HG03108 (cell line): ENCODE results near the gene LAD1.

Experiments used
- ATAC-seq: cut with Tn5 transposase; IDR thresholded peaks from one replicate; pipeline ENCODE4 v1.9.1; 2021; ENCODE audit warnings: moderate library complexity; ENCODE audit not compliant: unreplicated experiment

LAD1 gene

DNA sequence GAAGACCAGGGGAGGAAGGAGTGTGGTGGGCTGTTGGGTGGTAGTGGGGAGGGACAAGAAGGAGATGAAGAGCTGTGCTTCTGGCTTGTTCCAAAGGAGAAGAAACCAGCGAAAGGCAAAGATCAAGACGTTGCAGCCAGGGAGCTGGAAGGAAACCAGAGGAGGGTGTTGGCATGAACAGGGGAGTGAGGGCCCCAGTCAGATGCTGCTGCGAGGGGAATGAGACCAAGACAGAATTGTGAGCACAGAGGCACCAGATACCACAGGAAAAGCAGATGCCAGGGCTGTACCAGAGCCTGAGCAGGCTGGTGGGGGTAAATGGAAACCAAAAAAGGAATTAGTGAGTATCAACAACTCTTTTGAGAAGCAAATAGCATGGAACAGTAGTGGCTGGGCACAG lies 6.0 kb downstream of the LAD1 start:
- no peak for ATAC-seq

DNA sequence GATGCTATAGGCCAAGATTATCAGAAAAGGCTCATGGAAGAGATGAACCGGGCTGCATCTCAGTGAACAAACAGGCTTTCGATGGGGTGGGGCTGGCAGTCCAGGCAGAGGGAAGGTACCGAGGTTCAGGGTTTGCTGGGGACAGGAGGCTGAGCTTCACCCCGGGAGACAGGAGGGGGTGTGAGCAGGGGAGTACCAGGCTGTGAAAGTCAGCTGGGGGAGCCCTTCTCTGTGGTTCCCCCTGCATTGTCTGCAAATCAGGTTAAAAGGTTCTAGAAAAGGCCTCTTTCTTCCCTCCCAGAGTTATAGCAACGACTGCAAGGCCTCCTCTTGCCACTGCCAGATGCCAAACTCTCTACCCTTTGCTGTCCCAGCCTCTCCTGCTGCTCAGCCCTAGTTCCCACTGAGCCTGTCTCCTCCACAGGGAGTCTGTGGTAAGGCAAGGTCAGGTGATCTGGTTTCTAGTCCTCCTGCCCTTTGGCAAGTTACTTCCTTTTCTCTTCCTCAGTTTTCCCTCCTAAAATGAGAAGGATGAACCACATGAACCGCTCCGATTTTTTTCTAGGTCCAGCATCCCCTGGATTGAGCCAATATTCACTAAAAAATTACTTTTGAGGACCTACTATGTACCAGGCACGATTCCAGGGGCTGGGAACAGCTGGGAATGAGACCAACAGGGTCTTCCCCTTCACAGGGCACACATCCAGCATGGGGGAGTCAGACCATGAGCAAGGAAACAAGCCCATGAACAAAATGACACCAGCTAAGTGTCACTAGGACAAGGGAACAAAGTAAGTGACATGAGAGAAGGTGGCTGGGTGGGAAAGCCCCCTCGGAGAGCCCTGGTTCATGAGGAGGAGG lies 7.2 kb downstream of the LAD1 start:
- no peak for ATAC-seq

GRCh38 chr1:201391225-201391624 lies 7.9 kb downstream of the LAD1 start:
- no peak for ATAC-seq

DNA sequence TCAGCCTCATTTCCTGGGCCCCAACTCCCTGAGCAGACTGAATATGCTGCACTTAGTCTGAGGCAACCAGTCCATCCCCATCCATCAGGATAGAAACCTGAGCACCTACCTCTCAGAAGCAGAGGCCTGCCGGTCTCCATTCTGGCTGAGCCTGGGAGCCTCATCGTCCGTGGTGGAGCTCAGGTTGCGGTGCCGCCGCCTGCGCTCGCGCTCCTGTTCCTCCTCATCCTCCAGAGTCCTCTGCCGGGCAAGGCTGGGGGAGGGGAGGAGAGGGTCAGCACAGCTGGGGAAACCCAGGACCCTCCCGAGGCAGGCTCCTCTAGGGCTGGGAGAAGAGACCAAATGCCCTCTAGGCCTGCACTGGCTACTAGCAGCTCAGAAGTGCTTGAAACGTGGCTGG lies 10.1 kb downstream of the LAD1 start:
- no peak for ATAC-seq

GRCh38 chr1:201386208-201386607 lies 12.9 kb downstream of the LAD1 start:
- no peak for ATAC-seq

DNA sequence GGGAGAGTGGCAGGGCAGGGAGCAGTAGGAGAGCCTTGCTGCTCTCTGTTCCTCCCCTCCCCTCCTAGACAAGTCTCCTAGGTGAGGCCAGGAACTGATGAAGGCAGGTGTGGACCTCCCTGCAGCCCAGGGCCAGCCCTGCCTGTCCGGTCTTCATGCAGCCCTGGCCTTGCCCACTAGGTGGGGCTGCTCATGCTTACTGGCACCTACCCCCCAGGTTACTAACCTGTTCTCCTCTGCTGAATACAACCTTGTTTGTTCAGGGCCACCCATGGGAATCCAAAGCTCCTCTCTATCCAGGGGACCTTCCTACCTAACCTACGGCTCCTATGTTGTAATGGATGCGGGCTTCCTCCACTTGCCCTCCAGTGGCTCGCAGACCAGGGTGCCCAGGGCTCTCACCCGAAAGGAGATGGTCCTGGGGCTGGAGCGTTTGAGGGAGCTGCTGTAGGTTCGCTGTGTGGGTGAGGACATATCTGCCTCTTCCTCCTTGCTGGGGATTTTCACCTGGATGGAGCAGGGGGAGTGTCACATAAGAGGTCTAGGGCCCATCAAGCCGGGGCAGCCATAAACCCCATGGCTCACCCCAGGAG lies 13.7 kb downstream of the LAD1 start:
- peak; percentile 54 for ATAC-seq

DNA sequence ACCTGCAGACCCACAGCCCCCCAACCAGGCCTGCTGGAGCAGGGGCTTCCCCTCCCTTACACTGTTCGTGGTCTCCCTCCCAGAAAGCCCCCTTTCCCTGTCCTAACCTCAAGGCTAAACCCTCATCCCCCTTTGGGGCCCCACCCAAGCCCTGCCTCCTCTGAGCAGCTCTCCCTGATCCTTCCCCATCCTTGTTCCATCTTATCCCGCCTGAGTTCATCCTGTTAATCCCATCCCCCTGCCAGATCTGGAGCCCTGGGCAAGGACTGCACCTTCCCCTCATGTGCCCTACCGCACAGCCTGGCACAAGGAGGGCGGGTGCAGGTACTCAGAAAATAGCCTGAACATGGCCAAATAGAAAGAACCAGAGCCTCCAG lies 14.7 kb downstream of the LAD1 start:
- no peak for ATAC-seq

DNA sequence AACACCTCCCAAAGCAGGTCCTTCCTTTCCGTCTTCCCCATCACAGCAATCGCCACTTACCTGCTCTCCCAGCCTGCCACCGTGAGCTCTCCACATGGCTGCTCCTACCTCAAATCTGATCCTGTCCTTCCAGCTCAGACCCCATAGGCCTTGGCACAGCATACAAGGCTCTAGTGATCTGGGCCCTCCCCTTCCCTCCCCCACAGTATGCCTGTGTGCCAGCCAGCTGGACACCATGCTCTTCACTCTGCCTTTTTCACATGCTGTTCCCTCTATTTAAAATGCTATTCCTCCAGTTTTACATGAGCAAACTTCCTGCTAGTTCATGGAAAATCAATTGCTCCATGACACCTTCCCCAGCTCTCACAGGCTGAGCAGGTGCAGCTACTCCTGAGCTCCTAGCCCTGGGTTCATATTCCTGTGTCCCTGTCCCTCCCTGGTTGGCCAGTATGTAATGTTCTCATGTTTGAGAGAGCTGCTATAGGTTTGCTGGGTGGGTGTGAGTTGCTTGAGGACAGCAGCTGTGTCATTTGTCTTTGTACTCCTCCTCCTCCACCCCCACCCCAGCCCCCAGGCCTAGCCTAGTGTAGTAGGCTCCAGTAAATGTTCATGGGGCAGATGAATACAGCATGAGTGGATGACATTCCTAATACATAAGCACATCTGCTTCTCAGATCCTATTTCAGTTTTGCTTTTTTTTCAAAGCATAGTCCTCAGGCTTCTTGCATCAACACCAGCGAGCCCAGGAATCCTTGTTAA lies 15.3 kb downstream of the LAD1 start:
- no peak for ATAC-seq

DNA sequence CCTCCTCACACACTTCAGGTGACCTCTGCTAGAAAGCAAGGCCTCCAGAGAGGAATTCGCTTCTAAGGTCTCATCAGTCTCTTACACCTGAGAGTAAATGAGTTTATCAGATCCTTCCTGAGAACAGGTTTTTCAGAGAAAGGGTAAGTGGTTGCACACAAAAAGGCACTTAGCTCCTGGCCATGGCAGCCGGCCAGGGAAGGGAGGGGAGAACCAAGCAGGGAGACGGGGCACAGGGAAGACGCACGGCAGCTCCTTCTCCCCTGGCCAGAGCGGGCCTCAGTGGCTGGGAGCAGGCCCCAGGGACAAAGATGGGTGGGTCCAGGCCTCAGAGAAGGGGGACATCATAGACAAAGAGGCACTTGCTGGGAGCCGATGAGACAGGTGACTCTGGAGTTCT lies 18.0 kb downstream of the LAD1 start:
- ATAC-seq = no peak

GRCh38 chr1:201379733-201380242 lies 19.3 kb downstream of the LAD1 start:
- ATAC-seq = no peak

GRCh38 chr1:201378804-201379203 lies 20.3 kb downstream of the LAD1 start:
- ATAC-seq = no peak

- no peak for ATAC-seq
Observed at GRCh38 chr1:201377611-201378092, 21.5 kb downstream of the LAD1 start, which contains the start of gene TNNT2. TSS of gene TNNT2 (minus strand) at chr1:201377680. CDS start at chr1:201373254, 4,426 bp downstream.

GRCh38 chr1:201376464-201377374 lies 22.4 kb downstream of the LAD1 start:
- no peak for ATAC-seq

- no peak for ATAC-seq
Observed at GRCh38 chr1:201376107-201376463, 23.0 kb downstream of the LAD1 start.

GRCh38 chr1:201375169-201375568 lies 24.0 kb downstream of the LAD1 start:
- ATAC-seq = no peak

- no peak for ATAC-seq
Observed at GRCh38 chr1:201374364-201374763, 24.8 kb downstream of the LAD1 start.

DNA sequence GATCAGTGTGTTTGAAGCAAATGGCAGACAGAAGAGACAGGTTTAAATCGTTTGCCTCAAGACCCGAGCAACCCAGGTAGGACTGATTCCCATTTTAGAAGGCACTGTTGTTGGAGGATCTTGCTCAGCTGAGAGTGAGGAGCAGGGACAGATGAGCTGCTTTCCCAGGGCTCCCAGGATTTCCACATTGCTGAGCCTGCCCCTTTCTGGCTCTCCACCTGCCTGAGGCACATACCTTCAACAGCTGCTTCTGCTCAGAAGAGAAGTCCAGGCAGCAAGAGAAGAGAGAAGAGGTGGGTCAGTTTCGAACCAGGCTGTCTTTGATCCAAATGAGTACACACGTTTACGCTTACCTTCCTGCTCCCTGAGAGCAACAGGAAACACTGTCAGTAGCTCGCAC lies 27.3 kb downstream of the LAD1 start:
- no peak for ATAC-seq

- no peak for ATAC-seq
Observed at GRCh38 chr1:201371276-201371675, 27.8 kb downstream of the LAD1 start.

- ATAC-seq = no peak
Observed at GRCh38 chr1:201370500-201370899, 28.6 kb downstream of the LAD1 start.

- no peak for ATAC-seq
Observed at GRCh38 chr1:201369209-201369608, 29.9 kb downstream of the LAD1 start.
